Common myeloid progenitor, CD34-positive (primary cell): ENCODE data around the gene HMGXB4.

Experiments
- CTCF ChIA-PET: fragments of 350-600 bp; sonication (Branson Sonifier 250); formaldehyde crosslinking; loops from one replicate; lab custom pipeline; 2021; ENCODE audit warnings: antibody characterized with exemption; lab: Charles Lee
- POLR2A ChIA-PET: fragments of 350-600 bp; sonication (Branson Sonifier 250); formaldehyde crosslinking; loops from one replicate; lab custom pipeline; 2021; ENCODE audit warnings: antibody characterized with exemption; lab: Charles Lee
- DNase-seq, 3 donors: peaks; one replicate each; pipeline versions ENCODE4 v3.0.0 to v3.0.0-alpha.2; 2013
- H3K27ac ChIP-seq, 2 experiments: 1 replicate in 1 of 2; 2 replicates in 1 of 2; pipeline ENCODE4 v1.7.0; 2013; ENCODE audit warnings: inconsistent platforms in 2 of 2, low read length in 2 of 2, mild to moderate bottlenecking in 2 of 2, low read depth in 1 of 2, moderate library complexity in 1 of 2; ENCODE audit not compliant: severe bottlenecking in 2 of 2, insufficient read depth in 1 of 2, poor library complexity in 1 of 2
- H3K27me3 ChIP-seq, 5 experiments: replicated peaks in 2 of 5; 1 replicate in 3 of 5; 2 replicates in 2 of 5; pipeline versions ENCODE4 v1.6.1 to v1.7.0; 2013; ENCODE audit warnings: low read length in 4 of 5, mild to moderate bottlenecking in 2 of 5, moderate library complexity in 2 of 5, inconsistent platforms in 1 of 5; ENCODE audit not compliant: insufficient read depth in 5 of 5, control insufficient read depth in 4 of 5
- H3K36me3 ChIP-seq, 4 experiments: 1 replicate in 2 of 4; 2 replicates in 2 of 4; pipeline versions ENCODE4 v1.6.1 to v1.7.0; 2013; ENCODE audit warnings: low read length in 3 of 4, control low read depth in 1 of 4, mild to moderate bottlenecking in 1 of 4; ENCODE audit not compliant: control insufficient read depth in 4 of 4, insufficient read depth in 4 of 4
- H3K4me1 ChIP-seq, 4 experiments: 1 replicate in 3 of 4; 2 replicates in 1 of 4; pipeline versions ENCODE4 v1.6.1 to v1.7.1; 2013; ENCODE audit warnings: low read length in 3 of 4, mild to moderate bottlenecking in 3 of 4, control low read depth in 1 of 4, inconsistent platforms in 1 of 4, moderate library complexity in 1 of 4; ENCODE audit not compliant: control insufficient read depth in 4 of 4, insufficient read depth in 4 of 4; ENCODE audit errors: control extremely low read depth in 1 of 4
- H3K4me3 ChIP-seq, 7 experiments: 1 replicate in 4 of 7; 2 replicates in 3 of 7; pipeline versions ENCODE4 v1.5.1 to v1.7.0; 2013; ENCODE audit warnings: mild to moderate bottlenecking in 7 of 7, low read length in 6 of 7, moderate library complexity in 6 of 7, inconsistent platforms in 2 of 7, low read depth in 2 of 7, control low read depth in 1 of 7; ENCODE audit not compliant: insufficient read depth in 4 of 7, control insufficient read depth in 1 of 7; ENCODE audit errors: extremely low read depth in 1 of 7
- H3K9me3 ChIP-seq, 5 experiments: 1 replicate in 4 of 5; 2 replicates in 1 of 5; pipeline versions ENCODE4 v1.6.1 to v1.7.1; 2013; ENCODE audit warnings: low read length in 4 of 5, mild to moderate bottlenecking in 2 of 5, inconsistent platforms in 1 of 5, low read depth in 1 of 5, moderate library complexity in 1 of 5; ENCODE audit not compliant: control insufficient read depth in 4 of 5, insufficient read depth in 2 of 5; ENCODE audit errors: control extremely low read depth in 1 of 5
- WGBS: methylation state at CpG from one replicate; pipeline ENCODE4 v1.1.5; 2013; ENCODE audit not compliant: insufficient coverage; 5-methylcytosine and 5-hydroxymethylcytosine counted together

The HMGXB4 gene

DNA sequence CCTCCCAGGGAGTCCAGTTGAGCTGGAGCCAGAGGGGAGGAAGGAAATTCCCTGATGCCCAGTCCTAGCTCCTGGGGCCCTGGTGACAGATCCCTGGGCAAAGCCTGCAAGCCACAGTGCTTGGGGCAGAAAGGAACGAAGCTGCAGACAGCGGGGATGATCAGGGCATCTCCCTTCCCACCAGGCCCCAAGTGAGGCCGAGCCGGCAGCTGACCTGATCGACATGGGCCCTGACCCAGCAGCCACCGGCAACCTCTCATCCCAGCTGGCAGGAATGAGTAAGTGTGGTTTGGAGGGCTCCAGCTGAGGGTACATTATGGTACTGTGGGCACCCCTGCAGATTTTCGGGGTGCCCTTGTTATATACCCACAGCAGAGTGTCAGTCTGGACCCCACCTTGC lies 75.9 kb downstream of the HMGXB4 start:
- Histone ChIP-seq H3K4me3 (no peak overlapping the region), H3K27ac (no peak overlapping the region), H3K36me3 (peaks cover 0 to 40% (median 25%) of the 10 kb centered on the region in 4 experiments), H3K9me3 (no peaks in the 10 kb centered on the region), H3K4me1 (peaks cover 9 to 69% (median 41%) of the 10 kb centered on the region in 4 experiments), H3K27me3 (no peaks in the 10 kb centered on the region)
- CTCF ChIA-PET, result interaction anchor here (0.6 to 1.4 kb wide), 2 partner anchors 20 to 28 kb away, joined by 3 to 4 read pairs; no protein-coding TSS in a partner anchor
- POLR2A ChIA-PET, result no interaction called here
- no peak for DNase-seq
- 100% methylated on average over 2 of the region's 7 CpGs for WGBS

DNA sequence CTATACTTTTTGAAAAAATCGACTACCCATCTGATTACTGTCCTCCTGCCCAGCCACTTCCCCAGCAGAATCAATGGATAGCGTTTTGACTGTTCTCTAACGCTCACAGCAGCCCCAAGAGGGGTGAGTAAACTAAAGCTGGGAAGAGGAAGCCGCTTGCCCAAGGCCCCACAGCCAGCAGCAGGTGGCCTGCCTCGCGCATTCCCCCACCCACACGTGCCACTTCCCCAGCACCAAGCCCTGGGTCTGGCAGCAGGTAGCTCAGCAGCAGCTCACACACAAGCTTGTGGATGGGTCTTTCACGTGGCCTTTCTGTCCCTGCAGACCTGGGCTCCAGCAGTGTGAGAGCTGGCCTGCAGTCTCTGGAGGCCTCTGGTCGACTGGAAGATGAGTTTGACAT lies 76.7 kb downstream of the HMGXB4 start:
- Histone ChIP-seq H3K27ac (no peak overlapping the region), H3K27me3 (no peaks in the 10 kb centered on the region), H3K4me1 (peaks cover 9 to 63% (median 40%) of the 10 kb centered on the region in 4 experiments), H3K9me3 (no peaks in the 10 kb centered on the region), H3K4me3 (no peak overlapping the region), H3K36me3 (peaks cover 0 to 41% (median 28%) of the 10 kb centered on the region in 4 experiments)
- POLR2A ChIA-PET, result no interaction called here
- CTCF ChIA-PET, result interaction anchor here (0.9 to 1.8 kb wide), 3 partner anchors 9 to 34 kb away, joined by 3 to 4 read pairs (median 3); partner anchors contain the start of gene TOM1
- 37% methylated on average over 8 of the region's 9 CpGs for WGBS
- DNase-seq, result peak in 2 of 3 donors; percentile 67 to 74

DNA sequence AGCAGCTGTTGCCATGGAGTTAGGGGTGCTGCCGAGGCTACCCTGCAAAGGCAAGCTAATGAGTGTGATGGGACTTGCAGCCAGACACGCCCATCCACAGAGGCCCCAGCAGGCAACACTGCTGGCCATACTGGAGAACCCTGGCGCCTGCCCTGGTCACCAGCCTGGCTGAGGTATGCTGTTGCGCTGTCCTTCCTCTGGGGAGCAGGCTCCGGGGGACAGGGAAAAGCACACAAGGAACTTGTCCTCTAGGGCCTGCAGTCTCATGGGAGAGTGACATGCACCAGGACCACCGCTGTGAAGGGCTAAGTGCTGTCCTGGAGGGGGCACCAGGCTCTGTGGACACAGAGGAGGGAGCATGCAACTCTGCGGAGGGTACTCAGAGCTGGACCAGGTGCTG lies 78.2 kb downstream of the HMGXB4 start:
- 94% methylated on average over 6 of the region's 7 CpGs for WGBS
- Histone ChIP-seq H3K4me1 (peaks cover 6 to 50% (median 30%) of the 10 kb centered on the region in 4 experiments), H3K4me3 (no peak overlapping the region), H3K27me3 (no peaks in the 10 kb centered on the region), H3K9me3 (no peaks in the 10 kb centered on the region), H3K27ac (no peak overlapping the region), H3K36me3 (peaks cover 0 to 44% (median 30%) of the 10 kb centered on the region in 4 experiments)
- CTCF ChIA-PET, result interaction anchor here (0.6 to 3.2 kb wide), 4 partner anchors 9 to 21 kb away, joined by 3 to 10 read pairs (median 4); no protein-coding TSS in a partner anchor
- POLR2A ChIA-PET, result no interaction called here
- DNase-seq, result no peak

DNA sequence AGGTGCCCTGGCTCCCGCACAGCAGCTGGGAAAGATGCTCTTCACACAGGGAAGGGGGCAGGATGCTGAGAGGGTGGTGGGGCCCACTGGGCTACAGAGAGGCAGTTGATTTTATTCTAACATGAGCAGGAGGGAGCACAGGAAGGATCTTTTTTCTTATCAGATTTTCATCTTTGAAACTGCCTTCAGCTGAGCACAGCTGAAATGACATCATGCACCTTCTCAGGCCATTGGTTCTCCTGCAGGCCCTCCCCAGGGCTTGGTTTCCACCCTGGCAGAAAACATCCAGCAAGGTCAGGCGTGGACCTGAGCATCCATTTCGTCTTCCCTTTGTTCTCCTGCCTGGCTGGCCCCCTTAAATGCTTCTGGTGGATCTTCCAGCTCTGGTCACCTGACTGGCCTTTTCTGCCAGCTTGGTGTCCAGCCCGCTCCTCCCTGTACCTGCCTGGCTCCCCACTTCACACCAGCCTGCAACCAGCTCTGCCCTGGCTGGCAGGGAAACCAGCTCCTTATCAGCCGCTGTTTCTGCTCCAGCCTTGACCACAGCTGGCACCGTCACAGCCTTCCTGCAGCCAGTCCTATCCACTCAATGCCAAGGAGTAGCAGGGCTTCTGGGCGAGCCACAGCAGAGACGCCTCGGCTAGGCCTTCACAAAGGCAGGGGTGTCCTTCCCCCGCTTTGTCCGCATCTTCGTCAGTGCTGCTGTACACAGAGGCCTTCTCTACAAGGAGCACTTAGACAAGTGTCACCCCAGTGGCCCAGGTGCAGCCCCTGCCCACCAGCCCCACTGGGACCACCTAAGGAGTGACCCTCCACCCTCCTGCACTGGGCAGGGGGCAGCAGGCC lies 78.9 kb downstream of the HMGXB4 start:
- H3K36me3 ChIP-seq, result peaks cover 0 to 50% (median 33%) of the 10 kb centered on the region in 4 experiments
- peak in 1 of 3 donors; percentile 29 for DNase-seq
- H3K9me3 ChIP-seq, result no peaks in the 10 kb centered on the region
- peaks cover 5 to 44% (median 25%) of the 10 kb centered on the region in 4 experiments for H3K4me1 ChIP-seq
- H3K27ac ChIP-seq, result no peak overlapping the region
- POLR2A ChIA-PET, result no interaction called here
- CTCF ChIA-PET, result interaction anchor here (1.4 to 3.2 kb wide), 2 partner anchors 12 to 15 kb away, joined by 3 to 10 read pairs; no protein-coding TSS in a partner anchor
- WGBS, result 86% methylated on average over 11 of the region's 12 CpGs
- H3K4me3 ChIP-seq, result no peak overlapping the region
- no peaks in the 10 kb centered on the region for H3K27me3 ChIP-seq

DNA sequence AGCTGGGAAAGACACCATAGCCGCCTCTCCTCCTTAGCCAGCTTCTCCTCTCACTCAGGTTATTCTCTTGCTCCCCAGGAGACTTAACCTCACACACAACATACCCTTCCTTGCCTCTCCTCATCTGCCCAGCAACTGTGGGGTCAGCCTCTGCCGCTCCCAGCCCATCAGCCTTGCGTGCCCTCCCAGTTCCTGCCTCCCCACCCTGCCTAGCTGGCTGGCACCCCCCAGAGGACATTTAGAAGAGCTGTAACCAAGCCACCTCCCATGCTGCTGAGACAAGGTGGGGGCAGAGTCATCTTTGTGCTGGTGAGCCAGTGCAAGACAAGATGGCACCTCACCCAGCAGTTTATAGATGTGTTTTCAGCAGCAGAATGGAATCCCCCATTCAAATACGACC lies 80.6 kb downstream of the HMGXB4 start:
- no peak overlapping the region for H3K4me3 ChIP-seq
- no peaks in the 10 kb centered on the region for H3K9me3 ChIP-seq
- peaks cover 0 to 52% (median 39%) of the 10 kb centered on the region in 4 experiments for H3K36me3 ChIP-seq
- POLR2A ChIA-PET, result interaction anchor here (0.6 to 1.2 kb wide), 2 partner anchors 34 to 38 kb away, joined by 3 to 6 read pairs; partner anchors contain the start of gene TOM1
- CTCF ChIA-PET, result interaction anchor here (0.6 to 3.2 kb wide), 8 partner anchors 8 to 261 kb away, joined by 3 to 10 read pairs (median 3); no protein-coding TSS in a partner anchor
- H3K27ac ChIP-seq, result no peak overlapping the region
- WGBS, result 100% methylated on average over 4 of the region's 4 CpGs
- DNase-seq, result peak in 2 of 3 donors; percentile 34 to 40
- no peaks in the 10 kb centered on the region for H3K27me3 ChIP-seq
- peaks cover 5 to 34% (median 24%) of the 10 kb centered on the region in 4 experiments for H3K4me1 ChIP-seq

DNA sequence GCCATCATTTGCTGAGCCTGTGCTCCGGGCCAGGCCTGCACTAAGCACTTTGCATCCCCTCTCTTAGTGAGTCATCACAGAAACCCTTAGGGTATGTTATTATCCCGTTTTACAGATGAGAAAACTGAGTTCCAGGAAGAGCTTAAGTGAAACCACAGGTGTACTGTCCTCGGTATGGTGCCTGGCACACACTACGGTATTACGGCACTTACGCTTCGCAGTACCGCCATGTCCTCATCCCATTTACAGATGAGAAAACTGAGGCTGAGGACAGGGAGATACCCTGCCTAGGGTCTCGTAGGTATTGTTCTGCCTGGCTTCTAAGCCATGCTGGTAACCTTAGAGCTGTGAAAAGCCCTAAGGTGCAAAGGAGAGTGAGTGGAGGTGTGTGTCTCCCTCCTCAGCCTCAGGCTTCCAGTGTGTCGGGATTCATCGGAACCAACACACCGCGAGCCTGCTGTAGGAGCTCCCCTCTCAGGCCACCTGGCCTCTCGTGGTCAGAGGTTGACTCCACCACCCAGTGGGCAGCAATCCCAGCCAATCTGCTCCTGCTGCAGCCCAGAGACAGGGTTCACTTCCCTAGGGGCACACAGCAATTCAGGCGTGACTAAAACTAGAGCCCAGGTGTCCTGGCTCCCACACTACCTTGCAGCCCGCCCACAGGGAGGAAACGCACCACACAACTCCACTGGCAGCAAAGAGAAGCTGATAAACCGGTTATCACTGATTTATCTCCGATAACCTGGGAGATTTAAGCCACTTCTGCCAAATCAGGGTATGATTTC lies 84.0 kb downstream of the HMGXB4 start:
- no peak for DNase-seq

More for the DNA sequence above, 84.0 kb downstream of the HMGXB4 start:
- Histone ChIP-seq H3K9me3 (no peaks in the 10 kb centered on the region), H3K27me3 (no peaks in the 10 kb centered on the region), H3K4me1 (peaks cover 0 to 2% (median 0%) of the 10 kb centered on the region in 4 experiments), H3K27ac (no peak overlapping the region), H3K36me3 (peaks cover 0 to 54% (median 37%) of the 10 kb centered on the region in 4 experiments), H3K4me3 (no peak overlapping the region)
- WGBS, result 99% methylated on average over 18 of the region's 19 CpGs
- CTCF ChIA-PET, result interaction anchor here (0.9 kb wide), 1 partner anchor 10 kb away, joined by 3 read pairs; no protein-coding TSS in a partner anchor
- POLR2A ChIA-PET, result no interaction called here
